SK-N-SH (cell line): Measurements from ENCODE around the gene MS4A10. TPM values are rescaled to one million over a fixed set of nuclear protein-coding genes. Genes with fewer than 3 reads are reported as not detected.

ENCODE experiments used
- CTCF ChIA-PET: fragments of 300-600, 350-600 bp; formaldehyde crosslinking; extraction: SDS; loops from one replicate; lab custom pipeline; 2021; lab: Yijun Ruan, JAX
- POLR2A ChIA-PET: fragments of 350-600 bp; sonication (Branson Sonifier 250); formaldehyde crosslinking; extraction: SDS; loops from one replicate; lab custom pipeline; 2020; ENCODE audit warnings: antibody characterized with exemption, inconsistent platforms; lab: Yijun Ruan, JAX
- DNase-seq: peaks from one replicate; pipeline ENCODE4 v3.0.0; 2012
- H2AFZ ChIP-seq: fragments of 200-600 bp; sonication (generic); 2 replicates; pipeline ENCODE4 v1.8.1; 2016; ENCODE audit warnings: antibody characterized with exemption, mild to moderate bottlenecking, low read depth
- H3F3A ChIP-seq: fragments of 200-600 bp; sonication (generic); replicated peaks from 2 replicates; pipeline ENCODE3; 2016; ENCODE audit warnings: antibody characterized with exemption, mild to moderate bottlenecking; ENCODE audit not compliant: insufficient read depth
- H3K27ac ChIP-seq, 2 experiments: fragments of 200-500 bp in 1 of 2; fragments of 200-600 bp in 1 of 2; sonication (Bioruptor generic) in 1 of 2; sonication (generic), shearing (Covaris generic) in 1 of 2; 2 replicates each; pipeline versions ENCODE4 v1.5.1 to v1.6.1; 2014 to 2016; ENCODE audit warnings: low read depth in 2 of 2, inconsistent platforms in 1 of 2, low read length in 1 of 2, mild to moderate bottlenecking in 1 of 2, mixed read lengths in 1 of 2
- H3K27me3 ChIP-seq: fragments of 200-600 bp; sonication (generic), shearing (Covaris generic); 2 replicates; pipeline ENCODE4 v1.6.1; 2016; ENCODE audit warnings: mixed run types; ENCODE audit not compliant: insufficient read depth
- H3K36me3 ChIP-seq, 2 experiments: fragments of 200-500 bp in 1 of 2; fragments of 200-600 bp in 1 of 2; sonication (Bioruptor generic) in 1 of 2; sonication (generic) in 1 of 2; replicated peaks in 1 of 2; 2 replicates each; pipeline versions ENCODE3 to v1.5.1; 2014 to 2016; ENCODE audit warnings: low read length in 1 of 2, mild to moderate bottlenecking in 1 of 2; ENCODE audit not compliant: insufficient read depth in 2 of 2, control insufficient read depth in 1 of 2
- H3K4me1 ChIP-seq, 2 experiments: fragments of 200-500 bp in 1 of 2; fragments of 200-600 bp in 1 of 2; sonication (Bioruptor generic) in 1 of 2; sonication (generic), shearing (Covaris generic) in 1 of 2; 2 replicates each; pipeline versions ENCODE4 v1.5.1 to v1.6.1; 2014 to 2016; ENCODE audit warnings: low read depth in 1 of 2, low read length in 1 of 2, mixed run types in 1 of 2; ENCODE audit not compliant: insufficient read depth in 2 of 2, control insufficient read depth in 1 of 2
- H3K4me2 ChIP-seq: fragments of 200-600 bp; sonication (generic), shearing (Covaris generic); 2 replicates; pipeline ENCODE4 v1.6.1; 2017; ENCODE audit warnings: mixed run types
- H3K4me3 ChIP-seq, 2 experiments: fragments of 200-500 bp in 1 of 2; fragments of 200-600 bp in 1 of 2; sonication (Bioruptor generic) in 1 of 2; sonication (generic), shearing (Covaris generic) in 1 of 2; 2 replicates each; pipeline versions ENCODE4 v1.5.1 to v1.8.1; 2014 to 2016; ENCODE audit warnings: low read depth in 2 of 2, inconsistent platforms in 1 of 2, low read length in 1 of 2, mild to moderate bottlenecking in 1 of 2, mixed read lengths in 1 of 2, moderate library complexity in 1 of 2
- H3K79me2 ChIP-seq: fragments of 200-600 bp; sonication (generic); 2 replicates; pipeline ENCODE4 v1.8.1; 2017; ENCODE audit warnings: mild to moderate bottlenecking; ENCODE audit not compliant: insufficient read depth
- H3K9ac ChIP-seq: fragments of 200-600 bp; sonication (generic); 2 replicates; pipeline ENCODE4 v1.6.1; 2017; ENCODE audit warnings: mixed run types
- H3K9me2 ChIP-seq: fragments of 200-600 bp; sonication (generic); 2 replicates; pipeline ENCODE4 v1.6.1; 2017; ENCODE audit warnings: mixed run types
- H3K9me3 ChIP-seq: fragments of 200-600 bp; sonication (generic); 2 replicates; pipeline ENCODE4 v1.6.1; 2017; ENCODE audit warnings: mixed run types, mild to moderate bottlenecking, moderate library complexity
- H4K20me1 ChIP-seq: fragments of 200-600 bp; sonication (generic); 2 replicates; pipeline ENCODE4 v1.6.1; 2017; ENCODE audit warnings: mild to moderate bottlenecking, mixed run types; ENCODE audit not compliant: insufficient read depth
- CTCF ChIP-seq: fragments of 200-600 bp; sonication (generic); IDR thresholded peaks from 2 replicates; pipeline ENCODE4 v1.6.1; 2017; ENCODE audit warnings: antibody characterized with exemption, mild to moderate bottlenecking, moderate library complexity
- EP300 ChIP-seq, 2 experiments: IDR thresholded peaks; 2 replicates each; pipeline versions ENCODE4 v1.4.0 to v1.6.1; 2012; ENCODE audit warnings: borderline replicate concordance in 1 of 2, low read depth in 1 of 2, low read length in 1 of 2
- FOXJ3 ChIP-seq: sonication (generic); formaldehyde crosslinking; IDR thresholded peaks from 2 replicates; pipeline ENCODE4 v1.5.1; 2020; ENCODE audit warnings: mild to moderate bottlenecking, missing genetic modification reagents
- GABPA ChIP-seq: IDR thresholded peaks from 2 replicates; pipeline ENCODE4 v1.4.0; 2012; ENCODE audit warnings: low read depth, mild to moderate bottlenecking
- GATA2 ChIP-seq: sonication (generic); formaldehyde crosslinking; IDR thresholded peaks from 2 replicates; pipeline ENCODE4 v1.5.0; 2020; ENCODE audit warnings: mild to moderate bottlenecking, missing genetic modification reagents
- PBX3 ChIP-seq: IDR thresholded peaks from 2 replicates; pipeline ENCODE4; 2012
- RAD21 ChIP-seq: IDR thresholded peaks from 2 replicates; pipeline ENCODE4 v1.6.1; 2012; ENCODE audit warnings: mild to moderate bottlenecking, low read length
- REST ChIP-seq: IDR thresholded peaks from 2 replicates; pipeline ENCODE4 v1.6.1; 2012; ENCODE audit warnings: mild to moderate bottlenecking, low read depth, low read length, moderate library complexity
- RXRA ChIP-seq: IDR thresholded peaks from 2 replicates; pipeline ENCODE4 v1.4.0; 2012; ENCODE audit warnings: low read depth, mild to moderate bottlenecking, borderline replicate concordance
- SIN3A ChIP-seq: IDR thresholded peaks from 2 replicates; pipeline ENCODE4 v1.6.1; 2012; ENCODE audit warnings: low read depth, mild to moderate bottlenecking, low read length, moderate library complexity, borderline replicate concordance
- TAF1 ChIP-seq: IDR thresholded peaks from 2 replicates; pipeline ENCODE4 v1.6.1; 2012; ENCODE audit warnings: low read depth, mild to moderate bottlenecking, low read length, moderate library complexity, borderline replicate concordance
- USF2 ChIP-seq: fragments of 150-350 bp; IDR thresholded peaks from 2 replicates; pipeline ENCODE4 v1.6.1; 2017; ENCODE audit warnings: antibody characterized with exemption, low read length, low read depth, borderline replicate concordance
- YY1 ChIP-seq: IDR thresholded peaks from 2 replicates; pipeline ENCODE4 v1.4.0; 2012; ENCODE audit warnings: low read depth, mild to moderate bottlenecking
- ZBTB33 ChIP-seq: IDR thresholded peaks from 2 replicates; pipeline ENCODE4 v1.4.0; 2012; ENCODE audit warnings: low read depth, borderline replicate concordance
- WGBS: methylation state at CpG from one replicate; pipeline ENCODE4 v1.1.6; 2017; ENCODE audit warnings: low lambda C conversion rate; 5-methylcytosine and 5-hydroxymethylcytosine counted together
- polyA plus RNA-seq, 3 experiments: library from polyadenylated mRNA; depleted of rRNA; stranded (reverse); fragments of >200 nt; gene quantifications; 2 replicates each; pipeline ENCODE4 v1.2.3, GENCODE V29; 2012

Gene MS4A10
- polyA plus RNA-seq, 1 of the 3 experiments (the other 2 are of a cell fraction): not detected

- TF ChIP-seq FOXJ3 (no peak), TAF1 (no peak), RAD21 (no peak), GABPA (no peak), PBX3 (no peak), RXRA (no peak)
Measured at GRCh38 chr11:60795291-60795690, 10.2 kb downstream of the MS4A10 start (continued).

- Histone ChIP-seq H3K27me3 (peaks cover 36% of the 10 kb centered on the region; the same call in 1 of the 2 replicates), H3K4me1 (no peaks in the 10 kb centered on the region), H3F3A (no peaks in the 10 kb centered on the region), H3K79me2 (no peaks in the 10 kb centered on the region), H3K27ac (no peak overlapping the region), H3K9ac (no peak overlapping the region), H3K9me3 (no peaks in the 10 kb centered on the region), H2AFZ (no peak overlapping the region), H4K20me1 (no peaks in the 10 kb centered on the region), H3K36me3 (no peaks in the 10 kb centered on the region), H3K4me2 (no peak overlapping the region), H3K4me3 (no peak overlapping the region), H3K9me2 (no peaks in the 10 kb centered on the region)
- no peak for DNase-seq
- ChIA-PET POLR2A (no interaction called here), CTCF (interaction anchor here (1.4 kb wide), 1 partner anchor 33 kb away, joined by 5 read pairs; no protein-coding TSS in a partner anchor)
- no peak for TF ChIP-seq USF2
- no peak for TF ChIP-seq GATA2
- no peak for TF ChIP-seq RXRA
- no peak for TF ChIP-seq REST
- no peak for TF ChIP-seq EP300 (IDR thresholded peaks at IDR 0.05; ENCODE audit: borderline replicate concordance in 1 of 2, low read depth in 1 of 2, low read length in 1 of 2)
- no peak for TF ChIP-seq TAF1
- TF ChIP-seq ZBTB33: no peak
- no peak for TF ChIP-seq YY1
- no peak for TF ChIP-seq SIN3A
- TF ChIP-seq CTCF: no peak
- WGBS: 44% methylated on average over 15 of the region's 17 CpGs
Measured at GRCh38 chr11:60797846-60798630, 12.9 kb downstream of the MS4A10 start.
